ENCODE data around the gene INPP5F.

Gene INPP5F

GRCh38 chr10:119725828-119726675, at the start of gene INPP5F:
TSS of gene INPP5F (plus strand) at chr10:119726050. CDS start at chr10:119726263, 213 bp downstream.
- peak; percentile 93 for FAIRE-seq
- DNase-seq (ENCODE audit: extremely low spot score, insufficient read length, low read depth): peak; percentile 99

- no peak for DNase-seq (ENCODE audit: extremely low spot score, insufficient read length, low read depth)
- FAIRE-seq: no peak
Measured at GRCh38 chr10:119677126-119677525, 48.7 kb upstream of the INPP5F start.

GRCh38 chr10:119677904-119678755, 47.7 kb upstream of the INPP5F start:
- DNase-seq (ENCODE audit: extremely low spot score, insufficient read length, low read depth) (no peak), FAIRE-seq (no peak)

GRCh38 chr10:119679480-119679829, 46.4 kb upstream of the INPP5F start:
- FAIRE-seq (no peak), DNase-seq (ENCODE audit: extremely low spot score, insufficient read length, low read depth) (no peak)

GRCh38 chr10:119680050-119680449, 45.8 kb upstream of the INPP5F start:
- DNase-seq (ENCODE audit: extremely low spot score, insufficient read length, low read depth) (no peak), FAIRE-seq (no peak)

GRCh38 chr10:119680650-119681081, 45.2 kb upstream of the INPP5F start:
- FAIRE-seq (no peak), DNase-seq (ENCODE audit: extremely low spot score, insufficient read length, low read depth) (no peak)

- peak; percentile 73 for DNase-seq (ENCODE audit: extremely low spot score, insufficient read length, low read depth)
- peak; percentile 82 for FAIRE-seq
Measured at GRCh38 chr10:119686465-119687191, 39.2 kb upstream of the INPP5F start.

- FAIRE-seq (no peak), DNase-seq (ENCODE audit: extremely low spot score, insufficient read length, low read depth) (no peak)
Measured at GRCh38 chr10:119687192-119688032, 38.4 kb upstream of the INPP5F start.

GRCh38 chr10:119688033-119688508, 37.8 kb upstream of the INPP5F start:
- FAIRE-seq (peak; percentile 15), DNase-seq (ENCODE audit: extremely low spot score, insufficient read length, low read depth) (no peak)

- DNase-seq (ENCODE audit: extremely low spot score, insufficient read length, low read depth): no peak
- no peak for FAIRE-seq
Measured at GRCh38 chr10:119689016-119689580, 36.8 kb upstream of the INPP5F start.

- FAIRE-seq (no peak), DNase-seq (ENCODE audit: extremely low spot score, insufficient read length, low read depth) (no peak)
Measured at GRCh38 chr10:119691726-119692125, 34.1 kb upstream of the INPP5F start.

- DNase-seq (ENCODE audit: extremely low spot score, insufficient read length, low read depth): peak; percentile 32
- FAIRE-seq: no peak
Measured at GRCh38 chr10:119693262-119693957, 32.4 kb upstream of the INPP5F start.

GRCh38 chr10:119694608-119695007, 31.2 kb upstream of the INPP5F start:
- no peak for FAIRE-seq

GRCh38 chr10:119700321-119700954, 25.4 kb upstream of the INPP5F start:
- FAIRE-seq: peak; percentile 82
- no peak for DNase-seq (ENCODE audit: extremely low spot score, insufficient read length, low read depth)

More at GRCh38 chr10:119694608-119695007, 31.2 kb upstream of the INPP5F start:
- no peak for DNase-seq (ENCODE audit: extremely low spot score, insufficient read length, low read depth)

GRCh38 chr10:119701861-119702260, 24.0 kb upstream of the INPP5F start:
- FAIRE-seq (no peak), DNase-seq (ENCODE audit: extremely low spot score, insufficient read length, low read depth) (no peak)

GRCh38 chr10:119702583-119702982, 23.3 kb upstream of the INPP5F start:
- no peak for FAIRE-seq

GRCh38 chr10:119703903-119704508, 21.8 kb upstream of the INPP5F start:
- DNase-seq (ENCODE audit: extremely low spot score, insufficient read length, low read depth): no peak
- no peak for FAIRE-seq

More at GRCh38 chr10:119702583-119702982, 23.3 kb upstream of the INPP5F start:
- no peak for DNase-seq (ENCODE audit: extremely low spot score, insufficient read length, low read depth)
